Endothelial cell of umbilical vein (primary cell): Measurements from ENCODE around the gene RAPGEF4. TPM values are rescaled to one million over a fixed set of nuclear protein-coding genes. Genes with fewer than 3 reads are reported as not detected.
A peak's percentile ranks its signal among the peaks of the same experiment; 100 is the strongest.

Experiments used
- BruUV-seq: library from RNA; stranded (reverse); fragments of 400-500 nt; replicated peaks from 2 replicates; lab custom pipeline; 2021; lab: Mats Ljungman, UMichigan
- CTCF ChIA-PET: fragments of 300-600, 350-600 bp; sonication (Branson Sonifier 250); formaldehyde crosslinking; loops from one replicate; lab custom pipeline; 2021; ENCODE audit warnings: antibody characterized with exemption, inconsistent platforms; lab: Charles Lee
- POLR2A ChIA-PET: fragments of 300-600, 350-600 bp; sonication (Branson Sonifier 250); formaldehyde crosslinking; loops from one replicate; lab custom pipeline; 2021; ENCODE audit warnings: antibody characterized with exemption, inconsistent platforms; lab: Charles Lee
- DNase-seq: peaks from one replicate; pipeline ENCODE4 v3.0.0-alpha.2; 2011; ENCODE audit warnings: low read depth, low spot score
- FAIRE-seq: peaks from 2 replicates; lab custom pipeline; 2011; peaks lifted over from hg19 to GRCh38; lab: Jason Lieb, UNC
- H2AFZ ChIP-seq: 2 replicates; pipeline ENCODE4 v1.6.0; 2012; ENCODE audit warnings: low read depth, low read length, control low read depth, inconsistent platforms
- H3K27ac ChIP-seq: 2 replicates; pipeline ENCODE4 v1.5.1; 2011; ENCODE audit warnings: low read depth, mild to moderate bottlenecking, control low read depth, low read length, moderate library complexity; ENCODE audit not compliant: insufficient read depth
- H3K27me3 ChIP-seq, 2 experiments: 2 replicates each; pipeline versions ENCODE4 v1.6.0 to v1.6.1; 2011; ENCODE audit warnings: low read length in 2 of 2, mixed read lengths in 1 of 2; ENCODE audit not compliant: control insufficient read depth in 2 of 2, insufficient read depth in 2 of 2
- H3K36me3 ChIP-seq, 2 experiments: 2 replicates in 1 of 2; 3 replicates in 1 of 2; pipeline ENCODE4 v1.5.1; 2011; ENCODE audit warnings: low read length in 2 of 2, mild to moderate bottlenecking in 1 of 2, moderate library complexity in 1 of 2; ENCODE audit not compliant: control insufficient read depth in 2 of 2, insufficient read depth in 2 of 2; ENCODE audit errors: extremely low read depth in 1 of 2
- H3K4me1 ChIP-seq: 3 replicates; pipeline ENCODE4 v1.5.1; 2011; ENCODE audit warnings: mild to moderate bottlenecking, low read length; ENCODE audit not compliant: control insufficient read depth, insufficient read depth; ENCODE audit errors: extremely low read depth
- H3K4me2 ChIP-seq: 2 replicates; pipeline ENCODE4 v1.6.1; 2011; ENCODE audit warnings: low read length, control low read depth, mixed read lengths; ENCODE audit not compliant: insufficient read depth
- H3K4me3 ChIP-seq, 3 experiments: fragments of 200-600 bp in 1 of 3; sonication (generic), shearing (Covaris generic) in 1 of 3; replicated peaks in 1 of 3; 2 replicates each; pipeline ENCODE4 v1.5.1; 2011 to 2016; ENCODE audit warnings: control low read depth in 3 of 3, low read length in 3 of 3, mild to moderate bottlenecking in 2 of 3, inconsistent platforms in 1 of 3, low read depth in 1 of 3, moderate library complexity in 1 of 3; ENCODE audit not compliant: insufficient read depth in 1 of 3
- H3K79me2 ChIP-seq: 2 replicates; pipeline ENCODE4 v1.6.0; 2012; ENCODE audit warnings: low read length, inconsistent platforms; ENCODE audit not compliant: control insufficient read depth, insufficient read depth
- H3K9ac ChIP-seq: replicated peaks from 2 replicates; pipeline ENCODE3; 2011; ENCODE audit warnings: low read length, control low read depth; ENCODE audit not compliant: insufficient read depth; ENCODE audit errors: extremely low read depth
- H3K9me1 ChIP-seq: replicated peaks from 3 replicates; pipeline ENCODE4 v1.6.0; 2011; ENCODE audit warnings: mild to moderate bottlenecking, low read length; ENCODE audit not compliant: control insufficient read depth, insufficient read depth; ENCODE audit errors: extremely low read depth
- H3K9me3 ChIP-seq: replicated peaks from 2 replicates; pipeline ENCODE4 v1.5.1; 2012; ENCODE audit warnings: low read length, inconsistent platforms; ENCODE audit not compliant: control insufficient read depth, insufficient read depth
- H4K20me1 ChIP-seq: replicated peaks from 2 replicates; pipeline ENCODE3; 2011; ENCODE audit warnings: mild to moderate bottlenecking, low read length; ENCODE audit not compliant: control insufficient read depth, insufficient read depth; ENCODE audit errors: extremely low read depth
- EZH2 ChIP-seq: IDR thresholded peaks from 2 replicates; pipeline ENCODE4 v1.6.1; 2012; ENCODE audit warnings: borderline replicate concordance, low read depth, mild to moderate bottlenecking, moderate library complexity, low read length, inconsistent platforms; ENCODE audit not compliant: severe bottlenecking
- FOS ChIP-seq: IDR thresholded peaks from 2 replicates; pipeline ENCODE4 v1.6.1; 2011; ENCODE audit warnings: mild to moderate bottlenecking, low read length, moderate library complexity, borderline replicate concordance; ENCODE audit not compliant: insufficient read depth
- GATA2 ChIP-seq: IDR thresholded peaks from 2 replicates; pipeline ENCODE4 v1.7.0; 2011; ENCODE audit warnings: low read depth, mild to moderate bottlenecking, moderate library complexity, mixed read lengths, low read length; ENCODE audit not compliant: insufficient read length, insufficient read depth
- JUN ChIP-seq: IDR thresholded peaks from 2 replicates; pipeline ENCODE4 v1.6.1; 2011; ENCODE audit warnings: borderline replicate concordance, low read depth; ENCODE audit not compliant: insufficient read length, insufficient read depth
- MYC ChIP-seq: IDR thresholded peaks from one replicate; pipeline ENCODE4 v1.6.1; 2011; ENCODE audit warnings: mild to moderate bottlenecking, low read depth, low read length
- POLR2A ChIP-seq: IDR thresholded peaks from 2 replicates; pipeline ENCODE4 v1.6.1; 2012; ENCODE audit warnings: low read depth, mild to moderate bottlenecking, control low read depth, low read length
- POLR2AphosphoS5 ChIP-seq: IDR thresholded peaks from 2 replicates; pipeline ENCODE4 v1.6.1; 2012; ENCODE audit warnings: low read depth, mild to moderate bottlenecking, control low read depth, low read length, moderate library complexity; ENCODE audit not compliant: insufficient read depth
- dilution Hi-C: fragments of 300-500 bp; cut with MboI; formaldehyde crosslinking; loops from one replicate; pipeline ENCODE4 v1.15.0; 2019; ENCODE audit warnings: low sequenced_read_pairs; ENCODE audit not compliant: extremely low pct_ligation_motif_present
- intact Hi-C: fragments of 100-400 bp; cut with micrococcal nuclease; formaldehyde crosslinking; loops from one replicate; pipeline ENCODE4 v1.10.0; 2022
- polyA plus RNA-seq, 4 experiments: library from polyadenylated mRNA; depleted of rRNA in 3 of 4; stranded (reverse) in 3 of 4; unstranded in 1 of 4; fragments of >200 nt; gene quantifications; 2 replicates each; pipeline versions ENCODE4 v1.2.1 to v1.2.3, GENCODE V29; 2011 to 2012; ENCODE audit warnings: missing spikeins in 1 of 4
- total RNA-seq: library from RNA; stranded (reverse); gene quantifications from 2 replicates; pipeline ENCODE4 v1.2.3, GENCODE V29; 2021
- TF ChIP-seq, protein P1 (sequence below): IDR thresholded peaks from 2 replicates; pipeline ENCODE4 v1.6.1; 2011; ENCODE audit not compliant: insufficient read depth, insufficient read length
- TF ChIP-seq, protein P2 (sequence below), 2 donors: IDR thresholded peaks; 1 replicate in 1 of 2; 2 replicates in 1 of 2; pipeline ENCODE4 v1.5.1; 2011; ENCODE audit warnings: low read length in 2 of 2, mild to moderate bottlenecking in 2 of 2, moderate library complexity in 2 of 2, control low read depth in 1 of 2, inconsistent platforms in 1 of 2, low read depth in 1 of 2; ENCODE audit not compliant: insufficient read depth in 1 of 2; ENCODE audit errors: extremely low read depth in 1 of 2

The RAPGEF4 gene
- total and polyA plus RNA-seq, 2 donors (not counting 3 experiments of a cell fraction or from before 2014, with no cell fraction given) = 7.2 to 9.2 TPM

- no peaks in the 10 kb centered on the region for H4K20me1 ChIP-seq
- no TSS peak for BruUV-seq
- FAIRE-seq = no peak
- H3K9me1 ChIP-seq = no peaks in the 10 kb centered on the region
- H3K36me3 ChIP-seq = no peaks in the 10 kb centered on the region
- H2AFZ ChIP-seq = peak overlapping the region; percentile 87
- dilution Hi-C loops = no loop called here
- peaks cover 28% of the 10 kb centered on the region for H3K79me2 ChIP-seq
- ChIA-PET POLR2A (interaction anchor here (0.6 kb wide), 1 partner anchor 253 kb away, joined by 3 read pairs; no protein-coding TSS in a partner anchor), CTCF (interaction anchor here (0.7 to 3.5 kb wide), 2 partner anchors 26 to 134 kb away, joined by 3 to 23 read pairs; no protein-coding TSS in a partner anchor)
- peaks cover 15% of the 10 kb centered on the region for H3K4me1 ChIP-seq
- peak overlapping the region; percentile 74 for H3K4me2 ChIP-seq
- H3K9me3 ChIP-seq = no peaks in the 10 kb centered on the region
- H3K9ac ChIP-seq = peak overlapping the region; percentile 87
- intact Hi-C loops = loop anchor here (5.0 kb wide), 1 partner anchor 108 kb away; no protein-coding TSS in a partner anchor
- peak overlapping the region; percentile 78 for H3K27ac ChIP-seq
- TF ChIP-seq FOS (no peak), POLR2A (no peak), JUN (no peak), EZH2 (no peak), MYC (no peak), GATA2 (no peak), POLR2AphosphoS5 (no peak)
- TF ChIP-seq, protein P1, sequence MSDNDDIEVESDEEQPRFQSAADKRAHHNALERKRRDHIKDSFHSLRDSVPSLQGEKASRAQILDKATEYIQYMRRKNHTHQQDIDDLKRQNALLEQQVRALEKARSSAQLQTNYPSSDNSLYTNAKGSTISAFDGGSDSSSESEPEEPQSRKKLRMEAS = no peak
- TF ChIP-seq, protein P2, sequence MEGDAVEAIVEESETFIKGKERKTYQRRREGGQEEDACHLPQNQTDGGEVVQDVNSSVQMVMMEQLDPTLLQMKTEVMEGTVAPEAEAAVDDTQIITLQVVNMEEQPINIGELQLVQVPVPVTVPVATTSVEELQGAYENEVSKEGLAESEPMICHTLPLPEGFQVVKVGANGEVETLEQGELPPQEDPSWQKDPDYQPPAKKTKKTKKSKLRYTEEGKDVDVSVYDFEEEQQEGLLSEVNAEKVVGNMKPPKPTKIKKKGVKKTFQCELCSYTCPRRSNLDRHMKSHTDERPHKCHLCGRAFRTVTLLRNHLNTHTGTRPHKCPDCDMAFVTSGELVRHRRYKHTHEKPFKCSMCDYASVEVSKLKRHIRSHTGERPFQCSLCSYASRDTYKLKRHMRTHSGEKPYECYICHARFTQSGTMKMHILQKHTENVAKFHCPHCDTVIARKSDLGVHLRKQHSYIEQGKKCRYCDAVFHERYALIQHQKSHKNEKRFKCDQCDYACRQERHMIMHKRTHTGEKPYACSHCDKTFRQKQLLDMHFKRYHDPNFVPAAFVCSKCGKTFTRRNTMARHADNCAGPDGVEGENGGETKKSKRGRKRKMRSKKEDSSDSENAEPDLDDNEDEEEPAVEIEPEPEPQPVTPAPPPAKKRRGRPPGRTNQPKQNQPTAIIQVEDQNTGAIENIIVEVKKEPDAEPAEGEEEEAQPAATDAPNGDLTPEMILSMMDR (IDR thresholded peaks at IDR 0.05; ENCODE audit: extremely low read depth in 1 of 2, insufficient read depth in 1 of 2, low read depth in 1 of 2, low read length in 2 of 2) = no peak
- no peaks in the 10 kb centered on the region for H3K27me3 ChIP-seq
- DNase-seq = no peak
- peak overlapping the region; percentile 54 to 86 (median 56) for H3K4me3 ChIP-seq
These were observed 339.6 kb downstream of the RAPGEF4 start for GRCh38 chr2:173075056-173075780.
